Glutamatergic neuron (in vitro differentiated cells): ENCODE results near the gene FBXW10B. TPM values are rescaled to one million over a fixed set of nuclear protein-coding genes. Genes with fewer than 3 reads are reported as not detected.
"Not testable (repeated sequence)": the region's sequence is repeated elsewhere in the genome, so short reads cannot be mapped to it uniquely, and the experiment has no call there.

Experiments
- DNase-seq: peaks from one replicate; pipeline ENCODE4 v3.0.0; 2022
- H3K27ac Mint-ChIP-seq: one replicate; pipeline ENCODE4 v1.8.0; 2020; ENCODE audit warnings: mild to moderate bottlenecking, mixed read lengths, inconsistent platforms; ENCODE audit not compliant: unreplicated experiment
- H3K27me3 Mint-ChIP-seq: one replicate; pipeline ENCODE4 v1.8.0; 2020; ENCODE audit warnings: mild to moderate bottlenecking, moderate library complexity, mixed read lengths, inconsistent platforms; ENCODE audit not compliant: unreplicated experiment
- H3K36me3 Mint-ChIP-seq: one replicate; pipeline ENCODE4 v1.8.0; 2020; ENCODE audit warnings: mild to moderate bottlenecking, mixed read lengths, inconsistent platforms; ENCODE audit not compliant: unreplicated experiment
- H3K4me1 Mint-ChIP-seq: one replicate; pipeline ENCODE4 v1.8.0; 2020; ENCODE audit warnings: mild to moderate bottlenecking, low read depth, mixed read lengths, inconsistent platforms; ENCODE audit not compliant: unreplicated experiment
- H3K4me3 Mint-ChIP-seq: one replicate; pipeline ENCODE4 v1.8.0; 2020; ENCODE audit warnings: mild to moderate bottlenecking, mixed read lengths, inconsistent platforms; ENCODE audit not compliant: unreplicated experiment
- H3K9me3 Mint-ChIP-seq: one replicate; pipeline ENCODE4 v1.8.0; 2020; ENCODE audit warnings: mild to moderate bottlenecking, moderate library complexity, mixed read lengths, inconsistent platforms; ENCODE audit not compliant: unreplicated experiment
- total RNA-seq: library from RNA; stranded (reverse); fragmentation: NEBNext Ultra II Directional; extraction: Animal tissue kit (Norgen Biotek cat#: 25700); gene quantifications from one replicate; pipeline ENCODE4 v1.2.1, GENCODE V29; 2021; ENCODE audit not compliant: unreplicated experiment
- TF ChIP-seq, protein P1 (sequence below): fragments of 200-600 bp; sonication (generic); IDR thresholded peaks from one replicate; pipeline ENCODE4 v1.5.0; 2021; ENCODE audit not compliant: partially characterized antibody, unreplicated experiment

FBXW10B gene
- total RNA-seq, 1 donor from 2014 or later = not detected

DNA sequence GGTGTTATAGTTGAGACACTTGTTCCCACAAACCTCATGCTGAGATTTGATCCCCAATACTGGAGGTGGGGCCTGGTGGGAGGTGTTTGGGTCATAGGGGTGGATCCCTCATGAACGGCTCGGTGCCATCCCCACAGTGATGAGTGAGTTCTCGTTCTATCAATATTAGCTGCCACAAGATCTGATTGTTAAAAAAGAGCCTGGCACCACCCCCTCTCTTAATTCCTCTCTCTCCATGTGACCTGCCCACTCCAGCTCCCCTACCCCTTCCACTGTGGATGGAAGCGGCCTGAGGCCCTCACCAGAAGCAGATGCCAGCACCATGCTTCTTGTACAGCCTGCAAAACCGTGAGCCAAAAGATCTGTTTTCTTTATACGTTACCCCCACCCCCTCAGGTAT is 33.5 kb upstream of the FBXW10B start:
- Mint-ChIP-seq H3K36me3 (peaks cover 4% of the 10 kb centered on the region), H3K27me3 (peaks cover 7% of the 10 kb centered on the region), H3K9me3 (peaks cover 4% of the 10 kb centered on the region), H3K4me3 (no peak overlapping the region), H3K27ac (no peak overlapping the region), H3K4me1 (peaks cover 12% of the 10 kb centered on the region)
- no peak for DNase-seq
- TF ChIP-seq, protein P1, sequence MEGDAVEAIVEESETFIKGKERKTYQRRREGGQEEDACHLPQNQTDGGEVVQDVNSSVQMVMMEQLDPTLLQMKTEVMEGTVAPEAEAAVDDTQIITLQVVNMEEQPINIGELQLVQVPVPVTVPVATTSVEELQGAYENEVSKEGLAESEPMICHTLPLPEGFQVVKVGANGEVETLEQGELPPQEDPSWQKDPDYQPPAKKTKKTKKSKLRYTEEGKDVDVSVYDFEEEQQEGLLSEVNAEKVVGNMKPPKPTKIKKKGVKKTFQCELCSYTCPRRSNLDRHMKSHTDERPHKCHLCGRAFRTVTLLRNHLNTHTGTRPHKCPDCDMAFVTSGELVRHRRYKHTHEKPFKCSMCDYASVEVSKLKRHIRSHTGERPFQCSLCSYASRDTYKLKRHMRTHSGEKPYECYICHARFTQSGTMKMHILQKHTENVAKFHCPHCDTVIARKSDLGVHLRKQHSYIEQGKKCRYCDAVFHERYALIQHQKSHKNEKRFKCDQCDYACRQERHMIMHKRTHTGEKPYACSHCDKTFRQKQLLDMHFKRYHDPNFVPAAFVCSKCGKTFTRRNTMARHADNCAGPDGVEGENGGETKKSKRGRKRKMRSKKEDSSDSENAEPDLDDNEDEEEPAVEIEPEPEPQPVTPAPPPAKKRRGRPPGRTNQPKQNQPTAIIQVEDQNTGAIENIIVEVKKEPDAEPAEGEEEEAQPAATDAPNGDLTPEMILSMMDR = no peak

DNA sequence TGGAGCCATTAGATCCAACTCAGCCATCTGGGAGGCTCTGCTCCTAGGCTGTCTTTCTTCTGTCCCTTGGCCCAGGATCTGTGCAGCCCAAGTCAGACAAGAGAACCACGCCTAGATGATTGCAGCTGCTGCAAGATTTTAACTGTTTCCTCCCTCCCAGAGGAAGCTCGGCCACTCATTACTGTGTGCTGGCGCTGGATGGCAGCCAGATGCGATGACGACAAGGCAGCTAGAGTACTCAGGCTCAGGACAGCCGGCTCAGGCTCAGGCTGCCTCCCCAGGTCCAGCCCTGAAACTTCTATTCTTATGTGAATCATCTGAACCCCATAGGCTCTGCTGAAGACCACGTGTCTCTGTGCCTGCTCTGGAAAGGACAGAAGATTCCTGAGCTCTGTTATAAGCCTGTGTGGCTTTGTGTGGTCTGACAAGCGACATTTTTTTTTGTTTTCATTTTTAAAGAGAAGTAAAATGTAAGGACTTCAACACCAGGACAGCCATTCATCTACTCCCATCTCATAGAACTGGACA is 32.1 kb upstream of the FBXW10B start:
- DNase-seq = peak; percentile 51
- Mint-ChIP-seq H3K4me1 (peaks cover 12% of the 10 kb centered on the region), H3K27ac (peak overlapping the region; percentile 48), H3K4me3 (no peak overlapping the region), H3K36me3 (no peaks in the 10 kb centered on the region), H3K9me3 (peaks cover 4% of the 10 kb centered on the region), H3K27me3 (peaks cover 7% of the 10 kb centered on the region)
- TF ChIP-seq, protein P1 = no peak

DNA sequence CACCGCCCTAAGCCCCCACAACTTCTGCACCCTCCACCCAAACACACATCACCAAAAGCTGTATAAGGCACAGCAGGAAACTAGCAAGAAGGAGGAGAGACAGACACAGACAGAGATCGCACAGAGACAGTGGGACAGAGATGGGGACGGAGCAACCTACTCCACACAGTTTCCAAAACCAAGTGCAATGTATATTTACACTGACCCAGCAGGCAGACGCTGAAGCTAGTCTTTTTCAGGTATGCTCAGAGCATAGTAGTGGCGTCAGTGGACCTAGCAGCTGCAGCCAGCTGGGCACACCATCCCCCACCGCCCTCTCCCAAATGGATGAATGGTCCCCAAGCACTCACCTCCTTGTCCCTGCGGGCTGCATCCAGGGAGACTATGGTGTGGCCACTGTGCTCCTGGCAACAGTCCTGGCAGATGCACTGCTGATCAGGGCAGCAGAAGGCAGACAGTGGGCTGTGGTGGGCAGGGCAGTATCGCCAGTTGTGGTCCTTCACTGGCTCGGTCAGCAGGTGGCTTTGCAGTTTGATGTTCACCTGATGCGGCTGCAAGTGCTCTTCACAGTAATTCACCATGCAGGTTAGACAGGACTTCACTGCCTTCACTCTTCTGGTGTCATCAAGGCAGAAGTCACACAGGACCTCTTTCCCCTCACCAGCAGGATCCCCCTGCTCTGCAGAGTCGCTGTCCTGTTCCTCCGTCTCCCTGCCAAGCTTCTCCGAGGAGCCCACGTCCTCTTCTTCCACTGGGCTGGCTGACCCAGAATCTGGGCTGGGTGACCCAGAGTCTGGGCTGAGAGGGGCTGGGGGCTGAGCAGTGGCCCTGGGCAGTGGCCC is 31.5 kb upstream of the FBXW10B start:
- Mint-ChIP-seq H3K27me3 (peaks cover 7% of the 10 kb centered on the region), H3K9me3 (peaks cover 2% of the 10 kb centered on the region), H3K4me3 (peak overlapping the region; percentile 47), H3K4me1 (peaks cover 12% of the 10 kb centered on the region), H3K36me3 (no peaks in the 10 kb centered on the region), H3K27ac (peak overlapping the region; percentile 48)
- DNase-seq = peak; percentile 19
- TF ChIP-seq, protein P1 = no peak

DNA sequence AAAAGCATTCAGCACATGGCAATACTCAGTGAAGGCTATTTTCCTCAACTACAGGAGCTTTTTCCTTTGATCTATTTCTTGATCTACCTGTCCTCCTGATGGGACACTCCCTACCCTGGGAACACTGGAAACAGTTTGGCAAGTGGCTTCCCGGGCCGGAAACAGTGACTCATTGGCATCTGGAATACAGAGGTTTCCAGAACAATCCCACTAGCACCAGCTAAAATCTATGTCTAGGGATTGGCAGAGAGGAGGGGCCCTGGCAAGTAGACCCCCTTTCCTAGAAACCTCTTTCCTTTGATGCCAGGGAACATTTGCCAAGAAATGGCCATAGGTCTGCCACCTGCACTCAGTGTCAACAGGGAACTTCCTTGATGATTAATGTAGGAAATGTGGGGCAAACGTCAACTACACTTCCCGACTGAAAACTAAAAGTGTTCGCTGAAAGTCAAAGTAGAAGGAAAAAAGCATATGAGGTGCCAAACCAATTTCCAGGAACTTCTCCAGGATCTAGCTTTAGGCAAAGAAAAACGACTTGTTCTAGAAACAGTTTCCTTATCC is 30.4 kb upstream of the FBXW10B start:
- H3K9me3 Mint-ChIP-seq = peaks cover 3% of the 10 kb centered on the region
- no peaks in the 10 kb centered on the region for H3K36me3 Mint-ChIP-seq
- DNase-seq = no peak
- no peak overlapping the region for H3K27ac Mint-ChIP-seq
- peaks cover 21% of the 10 kb centered on the region for H3K4me1 Mint-ChIP-seq
- no peak overlapping the region for H3K4me3 Mint-ChIP-seq
- peaks cover 7% of the 10 kb centered on the region for H3K27me3 Mint-ChIP-seq
- TF ChIP-seq, protein P1 = no peak

DNA sequence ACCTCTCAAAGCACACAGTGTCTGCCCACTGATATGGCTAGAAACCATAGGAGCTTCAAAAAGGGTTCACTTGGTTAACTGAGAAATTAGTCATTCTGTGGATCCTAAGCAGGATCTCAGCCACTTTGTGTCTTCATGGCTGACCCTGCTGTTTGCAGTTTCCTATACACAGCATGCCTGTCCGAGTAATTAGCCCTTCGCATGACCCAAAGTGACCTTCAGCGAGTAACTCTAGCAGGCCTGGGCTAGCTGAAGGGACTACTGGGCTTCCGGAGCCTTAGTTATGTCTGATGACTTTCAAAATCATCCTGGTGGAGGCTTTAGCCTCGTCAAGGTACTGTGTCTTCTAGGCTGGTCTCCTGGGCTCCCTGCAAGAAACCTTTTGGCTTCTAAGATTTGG is 28.9 kb upstream of the FBXW10B start:
- Mint-ChIP-seq H3K4me3 (no peak overlapping the region), H3K27ac (no peak overlapping the region), H3K27me3 (peaks cover 5% of the 10 kb centered on the region), H3K4me1 (peaks cover 21% of the 10 kb centered on the region), H3K9me3 (peaks cover 3% of the 10 kb centered on the region), H3K36me3 (no peaks in the 10 kb centered on the region)
- no peak for DNase-seq
- TF ChIP-seq, protein P1 = no peak

DNA sequence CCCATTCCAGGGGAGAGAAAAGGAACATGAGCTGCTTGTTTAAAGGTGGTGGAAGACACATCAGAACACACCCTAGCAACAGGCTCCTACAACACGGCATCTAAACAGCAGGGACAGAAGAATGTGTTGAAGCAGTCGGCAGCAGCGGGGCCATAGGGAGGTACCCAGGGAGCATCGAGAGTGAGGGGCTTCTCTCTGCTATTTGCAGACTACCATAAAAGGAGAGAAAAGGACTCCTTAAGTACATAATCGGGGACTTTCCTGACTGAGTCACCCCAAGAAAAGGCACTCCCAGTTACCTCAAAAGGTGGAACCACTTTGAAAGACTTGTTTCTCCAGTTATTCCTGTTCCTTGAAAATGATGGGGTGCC is 26.4 kb upstream of the FBXW10B start:
- not testable (repeated sequence) for H3K9me3 Mint-ChIP-seq, DNase-seq, H3K36me3 Mint-ChIP-seq, H3K4me3 Mint-ChIP-seq, H3K27me3 Mint-ChIP-seq
- peaks cover 13% of the 10 kb centered on the region for H3K4me1 Mint-ChIP-seq
- peak overlapping the region; percentile 4 for H3K27ac Mint-ChIP-seq
